ENCODE measurements around the gene STARD9.
A peak's percentile ranks its signal among the peaks of the same experiment; 100 is the strongest.
"Not testable (repeated sequence)": the region's sequence is repeated elsewhere in the genome, so short reads cannot be mapped to it uniquely, and the experiment has no call there.

Gene STARD9

DNA sequence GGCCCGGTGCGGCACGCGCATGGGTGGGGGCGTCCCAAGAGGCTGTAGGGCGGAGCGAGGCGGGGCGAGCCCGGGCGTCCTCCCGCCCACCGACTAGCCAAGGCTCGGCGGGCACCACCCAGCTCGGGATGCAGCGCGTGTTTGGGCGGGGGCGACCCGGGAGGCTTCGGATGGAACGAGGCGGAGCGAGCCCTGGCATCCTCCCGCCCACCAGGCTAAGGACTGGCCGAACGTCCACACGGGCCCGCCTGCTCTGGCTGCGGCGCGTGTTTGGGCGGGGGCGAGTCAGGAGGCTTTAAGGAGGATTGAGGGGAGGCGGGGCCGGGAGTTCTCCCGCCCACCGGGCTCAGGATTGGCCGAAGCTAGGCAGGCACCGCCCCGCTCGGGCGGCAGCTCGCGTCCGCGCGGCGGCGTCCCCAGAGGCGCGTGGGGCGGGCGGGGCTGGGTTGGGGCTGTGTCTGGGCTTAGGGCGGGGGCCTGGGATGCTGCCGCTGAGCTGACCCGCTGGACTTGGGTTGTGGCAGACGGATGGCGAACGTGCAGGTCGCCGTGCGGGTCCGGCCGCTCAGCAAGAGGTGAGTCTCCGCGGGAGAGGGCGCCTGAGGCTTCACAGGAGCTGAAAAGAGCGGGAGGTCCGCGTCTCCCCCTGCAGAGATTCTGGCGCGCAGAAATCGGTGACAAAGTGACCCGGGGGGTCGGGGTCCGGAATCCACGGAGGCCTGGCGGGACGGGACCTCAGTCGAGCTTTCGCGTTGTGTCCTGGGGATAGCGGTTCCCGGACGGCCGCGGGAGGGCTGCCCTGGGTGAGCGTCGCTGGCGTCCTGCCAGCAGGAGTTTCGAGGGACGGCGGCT is at the start of gene STARD9:
Gene STARD9 (plus strand): TSS at position 419 of the 852 bp plus-strand sequence. CDS start 110 bp downstream, at position 529.
- peak; percentile 95 for DNase-seq

GRCh38 chr15:42528970-42529369 is 46.4 kb upstream of the STARD9 start:
- no peak for DNase-seq

DNA sequence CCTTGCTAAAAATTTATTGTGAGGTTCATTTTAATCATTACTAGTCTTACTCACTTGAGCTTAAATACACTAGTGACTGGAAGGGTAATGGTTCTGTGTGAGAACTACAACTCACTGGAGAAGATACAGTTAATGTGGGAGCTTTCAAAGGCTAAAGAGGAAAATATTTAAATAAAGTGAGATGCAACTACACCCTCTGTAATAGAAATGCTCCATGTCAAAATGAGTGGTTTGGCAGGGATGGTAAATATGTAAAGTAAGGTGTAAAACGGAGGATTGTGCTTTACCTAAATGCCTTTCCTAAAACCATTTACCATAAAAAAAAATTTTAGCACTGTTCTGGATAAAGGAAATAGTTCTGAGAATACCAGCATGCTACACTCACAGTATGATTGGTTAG is 42.2 kb upstream of the STARD9 start:
- DNase-seq, result no peak

DNA sequence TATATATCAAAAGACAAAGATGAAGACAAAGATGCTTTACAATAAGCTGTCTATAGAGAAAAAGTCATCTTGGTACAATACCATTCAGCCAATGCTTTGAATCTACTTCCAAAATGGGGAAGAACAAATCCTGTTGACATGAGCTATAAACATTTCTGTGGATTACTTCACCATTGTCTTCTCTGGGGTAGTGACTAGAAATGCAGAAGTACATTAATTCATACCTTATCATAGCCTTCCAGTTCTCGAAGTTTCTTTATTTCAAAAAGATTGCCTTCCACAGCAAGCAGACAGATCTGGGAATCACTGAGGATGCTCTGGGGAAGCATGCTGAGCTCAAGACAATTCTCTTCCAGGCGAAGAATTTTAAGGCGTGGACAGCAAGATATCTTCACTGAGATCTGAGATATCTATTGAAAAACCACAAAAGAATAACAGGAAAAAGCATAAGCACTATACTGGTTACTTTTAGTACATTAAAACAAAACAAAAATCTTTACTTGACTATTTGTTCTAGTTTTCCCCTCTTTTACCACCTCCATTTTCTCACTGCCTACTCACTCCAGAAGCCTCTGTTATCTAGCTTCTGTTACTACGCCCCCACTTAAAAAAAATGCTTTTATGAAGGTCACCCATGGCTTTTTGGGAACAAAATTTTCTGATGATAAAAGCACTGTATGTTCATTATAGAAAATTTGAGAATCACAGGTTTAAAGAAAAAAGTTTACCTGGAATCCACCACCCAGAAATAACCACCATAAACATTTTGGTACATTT is 30.4 kb upstream of the STARD9 start:
- DNase-seq, result no peak

GRCh38 chr15:42547918-42548248 is 27.5 kb upstream of the STARD9 start:
- DNase-seq, result no peak

DNA sequence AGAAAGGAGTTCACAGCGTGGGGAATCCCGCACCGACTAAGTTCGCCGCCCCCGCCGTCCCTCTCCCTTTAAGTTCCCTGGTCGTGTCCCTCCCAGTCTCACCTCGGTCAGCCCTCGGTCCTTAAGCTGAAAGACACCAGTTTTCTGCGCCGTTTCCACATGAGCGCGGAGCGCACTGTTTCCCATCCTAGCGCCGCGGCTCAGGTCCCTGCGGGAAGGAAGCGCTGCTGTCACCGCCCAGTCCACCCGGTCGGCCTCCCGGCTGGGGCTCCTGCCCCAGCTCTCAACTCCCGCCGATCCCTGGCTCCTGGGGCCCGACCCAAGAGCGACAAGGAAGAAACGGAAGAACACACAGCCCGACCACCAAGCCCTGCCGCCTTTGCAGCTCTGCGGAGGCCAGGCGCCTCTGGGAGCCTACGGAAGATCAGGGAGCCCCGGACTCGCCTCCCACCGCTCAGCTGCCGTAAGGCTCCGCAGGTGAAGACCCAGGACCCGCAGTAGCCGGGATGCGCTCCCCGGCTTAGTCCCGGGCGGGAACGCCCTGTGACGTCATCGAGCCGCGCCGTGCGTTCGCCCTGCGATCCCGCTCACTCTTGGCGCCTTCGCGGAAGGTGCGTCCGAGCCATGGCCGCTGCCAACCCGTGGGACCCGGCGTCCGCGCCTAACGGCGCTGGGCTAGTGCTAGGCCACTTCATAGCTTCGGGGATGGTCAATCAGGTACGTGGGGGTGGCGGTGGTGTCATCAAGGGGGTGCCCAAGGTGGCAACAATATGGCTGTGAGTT is 27.0 kb upstream of the STARD9 start, which contains the start of the genes HAUS2 and LRRC57:
Gene HAUS2 (plus strand): TSS at position 590 of the 783 bp plus-strand sequence. CDS start 35 bp downstream, at position 625.
Gene LRRC57 (minus strand): TSS at position 545 of the 783 bp plus-strand sequence. CDS start 359 bp downstream, at position 186.
- DNase-seq, result peak; percentile 87

DNA sequence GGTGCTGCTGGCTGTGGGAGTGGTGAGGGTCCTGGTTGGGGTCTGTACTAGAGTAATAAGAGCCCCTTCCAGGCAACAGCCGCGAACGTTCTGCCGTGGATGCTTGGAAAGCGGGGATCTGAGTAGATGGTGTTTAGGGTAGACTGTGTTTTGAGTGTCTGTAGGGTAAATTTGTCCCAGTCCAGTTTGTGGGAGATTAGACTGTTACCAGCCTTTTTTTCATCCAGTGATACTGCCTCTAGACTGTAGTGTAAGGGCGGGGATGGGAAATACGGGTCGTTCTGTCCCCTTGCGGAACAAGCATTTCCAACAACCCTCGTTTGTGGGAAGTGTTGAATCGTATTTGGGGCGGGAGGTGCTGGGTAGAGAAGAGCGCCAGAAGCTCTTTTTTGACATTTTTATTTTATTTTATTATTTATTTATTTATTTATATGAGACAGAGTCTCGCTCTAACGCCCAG is 26.3 kb upstream of the STARD9 start:
- DNase-seq, result no peak

- DNase-seq, result no peak
These were observed 25.5 kb upstream of the STARD9 start for GRCh38 chr15:42549741-42550392.

DNA sequence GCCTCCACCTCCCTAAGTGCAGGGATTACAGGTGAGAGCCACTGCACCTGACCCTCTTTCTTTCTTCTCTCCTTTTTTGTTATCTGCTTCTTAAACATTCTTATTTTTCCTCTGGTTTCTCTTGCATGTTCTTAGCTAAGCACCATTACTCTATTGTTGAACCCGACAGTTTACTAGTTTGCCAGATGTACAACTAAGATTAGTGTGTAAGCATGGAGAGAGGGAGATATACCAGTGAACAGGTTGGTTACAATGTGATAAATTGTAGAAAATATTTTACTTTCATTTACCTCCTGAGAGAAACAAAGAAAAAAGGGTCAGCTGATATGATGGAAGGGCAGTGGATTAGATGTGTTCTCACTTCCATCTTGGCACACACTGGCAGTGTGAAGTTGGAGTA is 21.9 kb upstream of the STARD9 start:
- no peak for DNase-seq

DNA sequence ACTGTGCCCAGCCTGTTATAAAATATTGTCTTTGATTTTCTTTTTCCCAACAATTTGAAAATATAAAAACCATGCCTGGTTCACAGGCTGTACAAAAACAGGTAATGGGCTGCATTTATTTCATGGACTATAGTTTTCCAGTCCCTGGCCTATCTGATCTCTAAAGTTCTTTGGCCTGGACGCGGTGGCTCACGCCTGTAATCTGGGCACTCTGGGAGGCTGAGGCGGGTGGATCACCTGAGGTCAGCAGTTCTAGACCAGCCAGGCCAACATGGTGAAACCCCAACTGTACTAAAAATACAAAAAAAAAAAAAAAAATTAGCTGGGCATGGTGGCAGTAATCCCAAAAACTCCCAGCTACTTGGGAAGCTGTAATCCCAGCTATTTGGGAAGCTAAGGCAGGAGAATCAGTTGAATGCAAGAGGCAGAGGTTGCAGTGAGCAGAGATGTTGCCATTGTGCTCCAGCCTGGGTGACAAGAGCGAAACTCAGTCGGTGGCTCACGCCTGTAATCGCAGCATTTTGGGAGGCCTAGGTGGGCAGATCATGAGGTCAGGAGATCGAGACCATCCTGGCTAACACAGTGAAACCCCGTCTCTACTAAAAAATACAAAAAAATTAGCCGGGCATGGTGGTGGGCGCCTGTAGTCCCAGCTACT is 18.7 kb upstream of the STARD9 start:
- not testable (repeated sequence) for DNase-seq

- no peak for DNase-seq
These were observed 16.7 kb upstream of the STARD9 start for GRCh38 chr15:42558739-42559138.

DNA sequence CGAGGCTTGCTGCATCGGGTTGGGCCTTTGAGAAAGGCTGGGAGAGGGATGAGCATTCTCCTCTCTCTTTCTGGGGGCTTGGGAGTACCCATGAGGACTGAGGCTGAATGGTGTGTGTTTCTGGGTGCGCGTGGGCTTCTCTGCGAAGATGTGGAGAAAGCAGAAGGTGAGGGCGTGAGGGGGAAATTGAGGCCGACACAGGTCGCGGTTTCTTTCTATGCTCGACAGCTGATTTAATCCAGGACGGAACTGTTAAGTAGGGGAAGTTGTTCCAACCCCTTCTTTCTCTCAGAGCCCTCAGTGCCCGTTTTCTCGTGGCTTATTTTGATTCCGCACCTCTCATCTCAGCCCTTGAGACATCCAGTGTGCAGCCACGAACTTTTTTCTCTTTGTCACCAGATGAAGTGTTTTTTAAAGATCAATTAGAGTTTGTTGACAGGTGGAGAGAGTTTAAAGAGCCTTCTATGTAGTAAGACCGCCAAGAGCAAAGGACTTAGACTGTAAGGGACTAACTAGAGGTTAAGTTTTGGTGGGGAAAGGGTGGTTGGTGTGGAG is 711 bp downstream of the STARD9 start:
- DNase-seq, result no peak

GRCh38 chr15:42576776-42577175 is 1.4 kb downstream of the STARD9 start:
- no peak for DNase-seq

- DNase-seq, result no peak
These were observed 2.2 kb downstream of the STARD9 start for GRCh38 chr15:42577514-42578031.

DNA sequence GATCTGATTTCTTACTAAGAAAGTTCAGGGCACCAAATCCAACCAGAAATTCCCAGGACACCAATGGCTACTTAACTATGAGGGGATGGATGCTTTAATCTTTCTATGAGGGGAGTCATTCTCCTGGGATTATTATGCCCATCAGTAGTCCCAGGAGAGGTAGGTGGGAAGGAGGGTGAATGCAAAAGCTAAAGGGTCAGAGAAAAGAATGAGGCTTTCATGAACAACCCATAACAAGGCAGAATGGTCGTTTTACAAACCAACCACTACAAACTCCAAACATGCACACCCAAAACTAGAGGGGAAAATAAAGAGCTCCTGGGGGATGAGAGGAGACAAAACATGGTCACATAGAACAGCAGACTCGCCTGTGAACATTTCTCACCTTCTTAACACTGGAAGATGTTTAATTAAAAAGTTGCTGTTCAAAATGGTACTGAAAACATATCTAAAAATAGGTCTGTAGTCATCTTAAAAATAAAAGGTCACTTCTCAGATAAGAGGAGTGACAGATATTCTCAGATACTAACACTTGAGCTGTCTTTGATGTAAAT is 3.7 kb downstream of the STARD9 start:
- no peak for DNase-seq

DNA sequence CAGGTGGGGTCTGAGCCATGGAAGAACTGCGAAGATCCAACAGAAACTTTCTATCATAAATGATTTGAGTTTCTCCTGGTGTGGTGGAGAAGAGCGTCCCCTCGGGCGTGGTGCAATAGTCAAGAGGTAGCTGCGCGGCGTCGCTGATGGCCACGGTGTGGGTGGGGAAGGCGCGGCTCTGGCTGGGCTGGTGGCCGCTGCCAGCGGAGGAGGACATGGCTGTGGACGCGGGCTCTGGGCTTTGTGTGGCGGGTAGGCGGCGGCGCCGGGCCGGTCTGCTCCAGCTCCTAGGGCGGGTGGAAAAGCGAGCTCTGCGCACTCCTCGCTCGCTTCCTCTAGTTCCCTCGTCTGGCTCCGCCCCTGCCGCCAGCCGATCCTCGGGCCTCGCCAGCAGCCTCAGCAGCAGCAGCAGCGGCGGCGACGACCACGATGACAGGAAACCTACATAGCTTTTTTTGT is 5.9 kb downstream of the STARD9 start:
- DNase-seq, result peak; percentile 79

DNA sequence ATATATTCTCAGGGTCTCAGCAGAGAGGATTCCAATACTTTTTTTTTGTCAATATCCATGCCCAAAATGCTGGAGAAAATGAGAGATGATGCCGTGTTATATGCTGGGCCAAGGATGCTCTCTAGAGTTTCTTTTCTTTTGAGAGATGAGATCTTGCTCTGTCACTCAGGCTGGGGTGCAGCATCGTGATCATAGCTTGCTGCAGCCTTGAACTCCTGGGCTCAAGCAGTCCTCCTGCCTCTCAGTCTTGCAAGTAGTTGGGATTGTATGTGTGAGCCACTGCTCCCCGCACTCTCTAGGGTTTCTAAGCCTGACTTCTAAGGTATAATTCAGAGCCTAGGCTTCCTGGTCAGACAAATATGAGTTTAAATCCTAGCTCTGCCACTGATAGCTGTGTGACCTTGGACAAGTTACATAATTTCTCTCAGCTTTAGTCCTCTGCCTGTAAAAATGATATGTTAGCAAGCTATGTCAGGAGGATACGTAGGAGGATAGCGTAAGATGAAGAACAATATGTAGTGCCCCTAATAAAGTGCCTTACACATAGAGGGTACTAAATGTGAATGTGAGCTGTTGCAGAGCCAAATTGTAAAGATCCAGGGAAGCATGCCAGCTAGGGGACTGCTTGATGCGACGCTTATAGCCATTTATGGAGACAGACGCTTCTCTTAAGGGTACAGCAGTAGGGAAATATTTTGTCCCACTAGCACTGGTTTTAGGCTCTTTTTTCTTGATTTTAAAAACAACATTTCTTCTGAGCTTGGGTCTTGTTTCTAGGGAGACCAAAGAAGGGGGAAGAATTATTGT is 7.4 kb downstream of the STARD9 start:
- no peak for DNase-seq

- no peak for DNase-seq
These were observed 8.8 kb downstream of the STARD9 start for GRCh38 chr15:42584031-42584765.

- no peak for DNase-seq
These were observed 15.3 kb downstream of the STARD9 start for GRCh38 chr15:42590619-42591237.

Measured in CD4-positive, alpha-beta T cell treated with Interleukin-17A for 1 hour (primary cell).